GM10248 (cell line): Measurements from ENCODE around the gene ARHGAP26.

Experiments used
- CTCF ChIA-PET: fragments of 300-600 bp; sonication (Branson Sonifier 250); formaldehyde crosslinking; extraction: SDS; loops from one replicate; lab custom pipeline; 2021; ENCODE audit warnings: antibody characterized with exemption; lab: Yijun Ruan, JAX
- POLR2A ChIA-PET: fragments of 350-650 bp; sonication (Branson Sonifier 250); formaldehyde crosslinking; extraction: SDS; loops from one replicate; lab custom pipeline; 2020; ENCODE audit warnings: antibody characterized with exemption; lab: Yijun Ruan, JAX
- DNase-seq: peaks from one replicate; pipeline ENCODE4 v3.0.0; 2012; ENCODE audit errors: extremely low spot score
- TF ChIP-seq, protein P1 (sequence below): IDR thresholded peaks from 2 replicates; pipeline ENCODE4 v1.5.1; 2012; ENCODE audit warnings: mild to moderate bottlenecking, low read depth; ENCODE audit errors: extremely low read depth, missing control alignments, control extremely low read depth

Gene ARHGAP26

GRCh38 chr5:143106174-143106573 lies 336.0 kb downstream of the ARHGAP26 start:
- ChIA-PET POLR2A (no interaction called here), CTCF (interaction anchor here (1.1 to 2.3 kb wide), 4 partner anchors 9 to 58 kb away, joined by 3 to 8 read pairs (median 4); no protein-coding TSS in a partner anchor)
- TF ChIP-seq, protein P1, sequence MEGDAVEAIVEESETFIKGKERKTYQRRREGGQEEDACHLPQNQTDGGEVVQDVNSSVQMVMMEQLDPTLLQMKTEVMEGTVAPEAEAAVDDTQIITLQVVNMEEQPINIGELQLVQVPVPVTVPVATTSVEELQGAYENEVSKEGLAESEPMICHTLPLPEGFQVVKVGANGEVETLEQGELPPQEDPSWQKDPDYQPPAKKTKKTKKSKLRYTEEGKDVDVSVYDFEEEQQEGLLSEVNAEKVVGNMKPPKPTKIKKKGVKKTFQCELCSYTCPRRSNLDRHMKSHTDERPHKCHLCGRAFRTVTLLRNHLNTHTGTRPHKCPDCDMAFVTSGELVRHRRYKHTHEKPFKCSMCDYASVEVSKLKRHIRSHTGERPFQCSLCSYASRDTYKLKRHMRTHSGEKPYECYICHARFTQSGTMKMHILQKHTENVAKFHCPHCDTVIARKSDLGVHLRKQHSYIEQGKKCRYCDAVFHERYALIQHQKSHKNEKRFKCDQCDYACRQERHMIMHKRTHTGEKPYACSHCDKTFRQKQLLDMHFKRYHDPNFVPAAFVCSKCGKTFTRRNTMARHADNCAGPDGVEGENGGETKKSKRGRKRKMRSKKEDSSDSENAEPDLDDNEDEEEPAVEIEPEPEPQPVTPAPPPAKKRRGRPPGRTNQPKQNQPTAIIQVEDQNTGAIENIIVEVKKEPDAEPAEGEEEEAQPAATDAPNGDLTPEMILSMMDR: no peak
- no peak for DNase-seq

GRCh38 chr5:143108498-143109128 lies 338.4 kb downstream of the ARHGAP26 start:
- TF ChIP-seq, protein P1: no peak
- POLR2A ChIA-PET: interaction anchor here (0.9 kb wide), 1 partner anchor 19 kb away, joined by 3 read pairs; no protein-coding TSS in a partner anchor
- CTCF ChIA-PET: interaction anchor here (0.8 to 13.2 kb wide), 10 partner anchors 8 to 85 kb away, joined by 3 to 170 read pairs (median 4); no protein-coding TSS in a partner anchor

GRCh38 chr5:143110591-143110990 lies 340.4 kb downstream of the ARHGAP26 start:
- POLR2A ChIA-PET: no interaction called here
- no peak for DNase-seq
- TF ChIP-seq, protein P1: no peak
- CTCF ChIA-PET: interaction anchor here (0.9 to 13.2 kb wide), 8 partner anchors 8 to 715 kb away, joined by 3 to 170 read pairs (median 4); no protein-coding TSS in a partner anchor

More at GRCh38 chr5:143108498-143109128, 338.4 kb downstream of the ARHGAP26 start:
- DNase-seq: no peak

DNA sequence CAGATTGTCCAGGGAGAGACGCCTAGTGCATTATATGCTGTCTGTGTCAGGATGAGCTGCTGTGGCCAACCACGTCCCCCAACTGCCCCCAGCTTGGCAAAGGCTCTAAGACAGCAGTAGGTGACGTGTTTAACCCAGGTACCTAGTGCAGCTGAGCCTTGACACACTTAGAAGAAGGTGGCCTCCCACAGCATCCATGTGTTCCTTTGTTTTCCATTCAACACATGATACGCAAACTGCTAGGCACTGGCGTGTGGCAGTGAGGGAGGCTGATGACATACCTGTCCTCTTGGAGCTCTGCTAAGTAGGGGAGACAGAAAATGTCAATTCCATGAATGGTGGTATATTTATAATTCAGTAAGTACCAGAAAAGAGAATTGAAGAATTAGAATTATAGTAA lies 341.6 kb downstream of the ARHGAP26 start:
- DNase-seq: no peak
- ChIA-PET POLR2A (interaction anchor here (0.6 kb wide), 1 partner anchor 110 kb away, joined by 5 read pairs; no protein-coding TSS in a partner anchor), CTCF (interaction anchor here (0.6 to 13.2 kb wide), 10 partner anchors 7 to 713 kb away, joined by 3 to 170 read pairs (median 4); no protein-coding TSS in a partner anchor)
- TF ChIP-seq, protein P1: no peak

DNA sequence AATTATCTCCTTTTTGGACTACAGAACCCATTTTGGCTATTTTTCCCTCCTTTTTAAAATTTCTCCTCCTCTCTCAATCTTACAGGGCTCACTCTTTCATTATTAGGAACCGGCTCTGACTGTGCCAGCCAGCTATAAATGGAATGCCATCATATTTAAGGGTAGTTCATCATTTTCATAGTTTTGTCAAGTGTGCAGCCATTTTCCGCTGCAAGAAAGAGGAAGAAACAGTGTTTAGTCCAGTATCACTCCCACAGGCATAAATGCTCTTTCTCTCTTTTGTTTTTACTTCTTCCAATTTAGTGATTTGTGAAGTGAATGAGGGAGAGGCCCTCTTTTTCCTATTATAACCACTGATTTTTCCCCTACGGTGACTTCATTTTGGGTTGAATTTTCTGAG lies 343.3 kb downstream of the ARHGAP26 start:
- no peak for DNase-seq
- CTCF ChIA-PET: interaction anchor here (0.9 to 13.2 kb wide), 7 partner anchors 13 to 288 kb away, joined by 3 to 170 read pairs (median 5); no protein-coding TSS in a partner anchor
- TF ChIP-seq, protein P1: no peak
- POLR2A ChIA-PET: no interaction called here

DNA sequence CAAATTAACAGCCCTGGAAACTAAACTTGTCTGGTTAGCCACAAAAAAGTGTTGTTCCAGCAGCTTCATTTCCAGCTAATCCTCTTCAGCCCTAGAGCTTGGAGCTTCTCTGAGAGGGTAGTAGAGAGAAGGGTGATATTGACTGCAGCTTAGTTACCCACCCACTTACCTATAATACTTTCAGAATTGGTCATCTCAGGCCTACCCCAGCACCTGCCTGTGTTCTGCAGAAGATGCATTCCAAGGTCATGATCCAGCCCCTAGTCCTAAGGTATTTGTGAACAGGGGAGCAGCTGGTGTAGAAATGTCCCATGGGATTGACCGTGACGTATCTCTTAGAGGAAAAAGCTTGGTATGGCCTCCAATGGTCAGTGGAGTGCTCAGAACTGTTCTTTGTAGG lies 344.3 kb downstream of the ARHGAP26 start:
- POLR2A ChIA-PET: no interaction called here
- CTCF ChIA-PET: interaction anchor here (1.0 to 13.2 kb wide), 6 partner anchors 14 to 112 kb away, joined by 3 to 170 read pairs (median 8); no protein-coding TSS in a partner anchor
- no peak for DNase-seq
- TF ChIP-seq, protein P1: no peak
